Epithelial cell of proximal tubule (primary cell): ENCODE data around the gene NFATC3. TPM values are rescaled to one million over a fixed set of nuclear protein-coding genes. Genes with fewer than 3 reads are reported as not detected.
A peak's percentile ranks its signal among the peaks of the same experiment; 100 is the strongest.
"Not testable (repeated sequence)": the region's sequence is repeated elsewhere in the genome, so short reads cannot be mapped to it uniquely, and the experiment has no call there.

Experiments
- DNase-seq: peaks from one replicate; pipeline ENCODE4 v3.0.0-alpha.2; 2011; ENCODE audit warnings: low read depth
- H3K4me3 ChIP-seq: 2 replicates; pipeline ENCODE4 v1.5.1; 2011; ENCODE audit warnings: low read depth, mild to moderate bottlenecking, low read length
- CTCF ChIP-seq: conservative IDR thresholded peaks from 2 replicates; pipeline ENCODE4 v1.5.1; 2012; ENCODE audit warnings: low read depth, mild to moderate bottlenecking, low read length
- total RNA-seq: library from RNA; depleted of rRNA; stranded (reverse); fragments of >200 nt; gene quantifications from 2 replicates; pipeline ENCODE4 v1.2.3, GENCODE V29; 2015

NFATC3 gene
- total RNA-seq, 1 donor from 2014 or later, result 24.7 TPM

- no peak overlapping the region for H3K4me3 ChIP-seq
- no peak for TF ChIP-seq CTCF
- DNase-seq, result no peak
These were observed 41.2 kb downstream of the NFATC3 start for GRCh38 chr16:68126395-68126794.

GRCh38 chr16:68128577-68129305, 43.6 kb downstream of the NFATC3 start:
- H3K4me3 ChIP-seq, result no peak overlapping the region
- peak; percentile 74 for DNase-seq
- TF ChIP-seq CTCF, result no peak

GRCh38 chr16:68130520-68130919, 45.4 kb downstream of the NFATC3 start:
- TF ChIP-seq CTCF, result no peak
- no peak overlapping the region for H3K4me3 ChIP-seq
- DNase-seq, result no peak

GRCh38 chr16:68131813-68132706, 46.9 kb downstream of the NFATC3 start:
- H3K4me3 ChIP-seq, result no peak overlapping the region
- no peak for TF ChIP-seq CTCF
- no peak for DNase-seq

GRCh38 chr16:68133000-68133399, 47.8 kb downstream of the NFATC3 start:
- DNase-seq, result not testable (repeated sequence)

GRCh38 chr16:68134644-68135043, 49.5 kb downstream of the NFATC3 start:
- TF ChIP-seq CTCF, result no peak
- H3K4me3 ChIP-seq, result no peak overlapping the region
- DNase-seq, result no peak

More at GRCh38 chr16:68133000-68133399, 47.8 kb downstream of the NFATC3 start:
- not testable (repeated sequence) for H3K4me3 ChIP-seq

- no peak for DNase-seq
- TF ChIP-seq CTCF, result no peak
These were observed 51.3 kb downstream of the NFATC3 start for GRCh38 chr16:68136515-68136914.

More at GRCh38 chr16:68136515-68136914, 51.3 kb downstream of the NFATC3 start:
- no peak overlapping the region for H3K4me3 ChIP-seq
